GM21447 (cell line): ENCODE data around the gene WDR27.
"Not testable (repeated sequence)": the region's sequence is repeated elsewhere in the genome, so short reads cannot be mapped to it uniquely, and the experiment has no call there.

Experiments
- ATAC-seq: cut with Tn5 transposase; IDR thresholded peaks from one replicate; pipeline ENCODE4 v1.9.1; 2021; ENCODE audit not compliant: unreplicated experiment

The WDR27 gene

DNA sequence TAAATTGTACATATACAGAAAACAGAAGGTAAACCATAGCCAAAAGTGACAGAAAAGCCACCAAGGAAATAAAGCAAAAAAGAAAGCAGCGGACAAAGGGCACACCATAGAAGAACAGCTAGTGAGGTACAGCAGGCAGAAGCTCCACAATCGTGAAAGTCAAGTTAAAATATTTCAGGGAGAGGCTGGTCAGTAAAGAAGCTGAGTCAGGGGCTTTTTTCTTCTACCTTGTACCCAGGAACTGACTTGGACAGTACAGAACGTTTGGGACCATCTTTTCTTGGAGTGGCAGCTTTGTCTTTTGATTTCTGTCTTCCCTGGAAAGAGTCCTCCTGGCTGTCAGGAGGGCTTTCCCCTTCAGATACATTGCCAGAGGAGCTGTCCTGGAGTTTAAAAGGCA is 8.2 kb upstream of the WDR27 start:
- ATAC-seq = no peak

DNA sequence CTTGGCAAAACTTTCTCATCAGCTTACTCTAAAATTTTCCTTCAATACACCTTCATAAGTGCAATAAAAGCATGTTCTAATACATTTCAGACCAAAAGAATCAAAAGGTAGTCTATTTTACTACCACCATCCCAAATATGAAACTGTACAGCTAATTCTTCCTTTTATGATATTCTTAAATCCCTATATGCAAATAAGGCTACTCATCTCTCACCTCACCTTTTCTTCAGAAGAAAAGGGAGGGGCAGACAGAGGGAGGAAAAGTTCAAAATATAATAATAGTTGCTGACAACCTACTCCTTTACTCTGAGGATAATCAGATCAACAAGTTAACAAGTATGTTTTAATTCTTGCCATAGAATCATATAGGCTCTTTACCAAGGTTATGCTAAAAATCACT is 7.5 kb upstream of the WDR27 start:
- no peak for ATAC-seq

DNA sequence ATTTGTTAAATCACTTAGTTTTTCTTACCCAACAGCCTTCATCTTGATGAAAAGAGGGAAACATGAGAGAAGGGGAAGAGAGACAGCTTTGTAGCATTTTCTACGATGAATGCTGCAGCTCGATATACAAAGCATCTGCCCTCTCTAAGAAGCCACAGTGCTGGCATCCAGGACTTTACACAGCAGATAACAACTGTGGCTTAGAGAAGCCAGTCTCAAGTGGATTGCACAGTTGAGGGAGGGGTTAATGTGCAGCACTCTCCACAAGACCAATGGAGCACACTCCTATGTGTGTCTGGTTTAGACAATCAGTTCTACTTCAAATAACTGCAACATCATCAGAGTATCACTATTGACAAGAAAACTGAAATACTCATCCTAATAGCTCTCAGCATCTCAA is 5.9 kb upstream of the WDR27 start:
- ATAC-seq = no peak

DNA sequence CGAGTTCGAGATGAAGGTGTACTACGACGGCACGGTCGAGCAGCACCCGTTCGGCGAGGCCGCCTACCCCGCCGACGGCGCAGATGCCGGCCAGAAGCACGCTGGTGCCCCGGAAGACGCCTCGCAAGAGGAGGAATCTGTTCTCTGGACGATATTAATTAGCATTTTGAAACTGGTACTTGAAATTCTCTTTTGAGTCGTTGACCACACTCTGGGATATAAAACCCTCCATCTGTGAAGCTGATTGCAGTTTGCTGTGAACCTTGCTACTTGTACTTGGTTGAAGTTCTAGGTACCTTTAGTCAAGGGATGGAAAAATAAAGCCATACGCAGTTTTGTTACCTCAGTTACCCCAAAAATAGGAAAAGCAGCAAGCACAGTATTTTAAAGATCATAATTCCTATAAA is 1.0 kb upstream of the WDR27 start:
- peak; percentile 5 for ATAC-seq

DNA sequence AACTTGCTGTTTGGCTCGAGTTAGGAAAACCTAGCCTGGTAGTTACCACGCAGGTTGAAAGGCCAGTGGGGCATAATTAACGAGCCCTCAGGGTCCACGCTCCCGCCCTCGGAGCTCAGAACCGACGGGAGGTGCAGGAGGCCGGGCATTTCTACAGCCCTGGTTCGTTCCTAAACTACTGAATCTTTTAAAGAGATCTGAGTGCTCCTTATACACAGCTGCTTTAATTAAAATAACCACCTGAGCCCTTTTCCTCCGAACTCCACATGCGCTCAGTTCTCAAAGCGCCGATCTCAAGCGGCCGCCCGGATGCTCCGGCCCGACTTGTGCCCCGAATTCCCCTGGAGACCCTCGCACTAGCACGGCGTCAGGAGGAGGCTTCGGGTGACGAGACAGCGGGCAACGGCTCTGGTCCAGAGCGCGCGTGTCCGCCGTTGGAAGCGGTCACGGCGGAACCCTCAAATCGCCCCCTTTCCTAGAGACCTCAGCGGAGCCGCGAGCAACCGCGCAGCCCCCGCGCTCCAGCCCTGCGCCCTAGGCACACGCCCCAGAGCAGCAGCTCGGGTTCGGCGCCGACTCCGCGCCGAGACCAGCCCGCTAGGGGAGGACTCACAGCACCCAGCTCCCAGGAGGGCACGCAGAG is 397 bp downstream of the WDR27 start:
- peak; percentile 21 for ATAC-seq

DNA sequence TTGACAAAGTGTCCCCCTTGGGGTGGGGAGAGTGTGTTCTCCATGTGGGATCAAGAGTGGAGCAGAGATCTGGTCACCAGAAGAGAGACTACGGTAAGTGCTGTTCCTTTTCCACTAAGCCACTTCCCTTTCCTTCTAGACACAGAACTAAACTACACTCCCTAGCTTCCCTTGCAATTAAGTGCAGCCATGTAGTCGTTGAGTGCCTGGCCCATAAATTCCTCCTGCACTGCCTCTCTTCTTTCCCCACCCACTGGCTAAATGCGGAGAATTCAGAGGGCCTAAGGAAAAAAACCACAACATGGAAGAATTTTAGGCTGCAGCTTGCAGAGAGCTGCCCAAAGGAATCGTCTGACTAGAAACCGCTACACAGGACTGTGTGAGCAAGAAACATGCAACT is 1.5 kb downstream of the WDR27 start:
- no peak for ATAC-seq

DNA sequence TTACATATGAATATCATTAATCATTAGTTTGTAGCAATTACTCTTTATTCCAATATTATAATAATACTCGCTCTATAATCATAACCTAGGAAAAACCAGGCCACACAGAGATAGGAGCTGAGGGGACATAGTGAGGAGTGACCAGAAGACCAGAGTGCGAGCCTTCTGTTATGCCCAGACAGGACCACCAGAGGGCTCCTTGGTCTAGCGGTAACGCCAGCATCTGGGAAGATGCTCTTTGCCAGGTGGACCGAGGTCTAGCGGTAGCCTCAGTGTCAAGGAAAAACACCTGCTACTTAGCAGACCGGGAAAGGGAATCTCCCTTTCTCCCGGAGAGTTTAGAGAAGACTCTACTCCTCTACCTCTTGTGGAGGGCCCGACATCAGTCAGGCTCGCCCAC is 4.7 kb downstream of the WDR27 start:
- ATAC-seq = not testable (repeated sequence)

DNA sequence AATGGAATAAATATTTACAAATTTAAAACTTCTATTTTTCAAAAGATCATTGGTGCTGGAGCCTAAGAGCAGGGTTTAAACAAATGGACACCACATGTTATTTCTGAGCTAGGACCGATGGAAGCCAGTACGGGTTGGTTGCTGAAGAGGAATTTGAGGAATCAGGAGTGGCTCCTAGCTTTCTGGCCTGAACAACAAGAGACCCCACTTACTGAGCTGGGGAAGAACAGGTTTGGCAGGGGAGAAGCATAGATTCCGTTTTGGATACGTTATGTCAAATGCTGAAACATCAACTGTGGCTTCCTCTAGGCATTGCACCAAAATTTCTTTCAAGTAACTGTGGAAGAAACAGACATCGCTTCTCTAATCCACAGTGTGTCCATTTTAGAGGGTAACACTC is 6.7 kb downstream of the WDR27 start:
- no peak for ATAC-seq

DNA sequence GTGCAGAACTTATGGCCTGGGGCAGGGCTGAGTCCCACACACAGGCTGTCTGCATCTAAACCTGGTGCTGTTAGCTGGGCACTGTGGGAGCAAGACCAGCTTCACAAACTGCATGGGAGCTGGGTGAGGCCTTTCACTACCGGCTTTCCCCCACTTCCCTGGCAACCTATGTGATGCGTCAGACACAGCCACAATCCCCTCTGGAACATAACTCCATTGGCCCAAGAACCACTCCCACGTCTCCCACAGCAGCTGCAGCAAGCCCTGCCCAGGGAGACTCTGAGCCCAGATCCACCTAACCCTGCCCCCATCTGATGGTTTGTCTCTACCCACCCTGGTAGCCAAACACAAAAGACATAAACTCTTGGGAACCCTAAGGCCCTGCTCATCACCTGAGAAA is 9.3 kb downstream of the WDR27 start:
- ATAC-seq = no peak

DNA sequence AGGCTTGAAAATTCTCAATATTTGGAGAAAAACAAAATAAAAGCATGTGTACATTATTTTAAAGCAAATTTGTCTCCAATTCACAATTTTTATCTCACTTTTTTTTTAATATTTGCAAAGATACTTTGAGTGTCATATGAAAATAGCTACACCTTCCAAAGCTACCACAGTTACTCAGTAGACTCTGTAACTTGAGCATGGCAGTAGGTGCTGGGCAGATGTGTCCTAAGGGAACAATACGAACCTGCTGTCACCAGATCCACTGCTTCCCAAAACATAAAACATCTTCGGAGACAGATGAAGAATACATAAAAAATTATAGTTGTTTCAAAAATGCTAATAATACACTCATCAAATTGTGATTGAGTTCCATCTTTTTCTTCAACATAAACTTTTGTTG is 10.6 kb downstream of the WDR27 start:
- no peak for ATAC-seq

DNA sequence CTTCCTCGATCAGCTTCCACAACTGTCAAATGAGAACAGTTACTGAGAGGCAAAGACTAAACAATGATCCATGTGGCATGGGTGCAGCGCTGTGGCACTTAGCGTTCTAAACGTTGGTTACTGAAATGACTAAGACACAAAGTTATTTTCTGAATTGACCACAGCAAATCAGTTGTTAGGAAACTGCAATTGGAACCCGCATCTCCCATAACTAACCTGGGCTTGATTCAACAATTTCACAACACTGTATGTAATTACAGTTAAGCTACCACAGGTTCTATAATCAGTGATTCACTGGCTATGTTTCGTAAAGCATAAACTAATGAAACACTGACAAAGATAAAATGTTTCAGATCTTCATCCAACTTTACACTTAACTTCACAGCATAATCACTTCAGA is 12.5 kb downstream of the WDR27 start:
- no peak for ATAC-seq

DNA sequence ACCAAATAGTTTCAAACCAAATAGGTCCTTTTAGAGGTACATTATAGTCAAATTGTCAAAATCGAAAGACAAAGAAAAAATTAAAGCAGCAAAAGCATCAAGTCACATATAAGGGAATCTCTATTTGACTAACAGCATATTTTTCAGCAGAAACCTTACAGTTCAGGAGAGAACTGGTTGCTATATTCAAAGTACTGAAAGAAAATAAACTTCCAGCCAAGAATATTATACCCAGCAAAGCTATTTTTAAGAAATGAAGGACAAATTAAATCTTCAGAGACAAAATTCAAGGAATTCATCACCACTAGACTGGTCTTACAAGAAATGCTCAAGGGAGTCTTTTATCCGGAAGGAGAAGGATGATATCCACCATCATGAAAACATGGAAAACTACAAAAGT is 16.0 kb downstream of the WDR27 start:
- ATAC-seq = no peak

DNA sequence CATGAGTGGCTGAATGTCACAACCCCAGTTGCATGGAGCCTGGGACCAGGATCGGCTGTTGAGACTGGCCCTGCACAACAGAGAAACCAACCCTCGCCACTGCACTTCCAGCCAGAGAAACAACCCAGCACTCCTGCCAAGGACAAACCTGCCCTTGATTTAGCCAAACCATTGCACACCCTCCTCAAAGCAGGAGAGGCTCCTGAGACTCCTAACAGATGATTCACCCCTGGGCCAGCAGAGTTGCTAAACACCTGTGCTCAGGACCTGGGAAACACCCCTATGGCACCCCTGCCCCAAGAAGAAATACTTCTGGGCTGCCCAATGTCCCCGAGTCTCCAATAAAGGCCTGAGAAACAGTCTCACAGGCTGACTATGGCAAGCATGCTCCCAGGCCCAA is 17.8 kb downstream of the WDR27 start:
- ATAC-seq = no peak

DNA sequence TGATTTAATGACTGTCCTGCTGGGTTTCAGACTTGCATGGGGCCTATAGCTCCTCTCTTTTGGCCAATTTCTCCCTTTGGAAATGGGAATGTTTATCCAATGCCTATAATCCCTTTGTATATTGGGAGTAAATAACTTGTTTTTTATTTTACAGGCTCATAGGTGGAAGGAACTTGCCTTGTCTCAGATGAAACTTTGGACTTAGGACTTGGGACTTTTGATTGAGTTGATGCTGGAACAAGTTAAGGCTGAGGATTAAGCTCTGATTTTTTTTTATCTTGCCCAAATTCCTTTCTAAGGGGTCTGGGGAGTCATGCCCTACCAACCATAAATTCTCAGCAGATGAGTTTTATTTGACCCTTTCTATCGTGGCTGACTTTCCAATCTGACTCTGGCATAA is 23.5 kb downstream of the WDR27 start:
- ATAC-seq = no peak

DNA sequence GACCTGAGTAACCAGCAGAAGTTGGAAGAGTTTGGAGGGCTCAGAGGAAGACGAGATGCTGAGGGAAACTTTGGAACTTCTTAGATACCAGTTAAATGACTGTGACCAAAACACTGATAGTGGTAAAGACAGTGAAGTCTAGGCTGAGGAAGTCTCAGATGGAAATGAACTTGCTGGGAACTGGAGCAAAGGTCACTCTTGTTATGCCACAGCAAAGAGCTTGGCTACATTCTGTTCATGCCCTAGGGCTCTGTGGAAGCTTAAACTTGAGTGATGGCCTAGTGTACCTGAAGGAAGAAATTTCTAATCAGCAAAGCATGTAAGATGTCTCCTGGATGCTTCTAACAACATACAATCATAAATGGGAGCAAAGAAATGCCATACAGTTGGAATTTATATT is 24.7 kb downstream of the WDR27 start:
- ATAC-seq = no peak

DNA sequence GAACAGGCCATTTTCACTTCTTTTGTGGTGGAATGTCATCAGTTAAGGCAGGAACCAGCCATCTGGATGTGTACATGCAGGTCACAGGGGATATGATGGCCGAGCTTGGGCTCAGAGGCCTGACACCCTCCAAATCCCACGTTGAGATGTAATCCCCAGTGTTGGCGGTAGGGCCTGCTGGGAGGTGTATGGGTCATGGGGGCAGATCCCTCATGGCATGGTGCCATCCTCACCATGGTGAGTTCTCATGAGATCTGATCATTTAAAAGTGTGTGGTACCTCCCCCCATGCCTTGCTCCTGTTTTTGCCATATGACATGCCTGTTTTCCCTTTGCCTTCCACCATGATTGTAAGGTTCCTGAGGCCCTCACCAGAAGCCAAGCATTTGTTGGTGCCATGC is 26.8 kb downstream of the WDR27 start:
- no peak for ATAC-seq

DNA sequence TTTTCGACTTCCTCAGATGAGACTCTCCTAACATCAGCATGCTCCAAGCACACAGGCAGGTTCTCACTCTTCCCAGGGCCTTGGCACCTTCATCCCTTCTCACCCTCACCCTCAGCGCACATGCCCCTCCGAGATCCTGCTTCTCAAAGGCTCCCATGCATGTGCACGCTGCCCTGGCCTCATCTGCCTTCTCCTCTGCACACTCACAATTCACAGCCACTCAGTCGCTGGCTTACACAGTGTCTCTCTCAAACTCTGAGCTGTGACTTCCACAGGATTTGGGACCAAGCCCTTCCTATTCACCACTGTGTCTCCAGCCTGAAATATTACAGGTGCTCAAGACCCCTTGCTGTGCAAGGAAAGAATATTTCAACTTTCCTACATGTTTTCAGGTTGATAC is 30.3 kb downstream of the WDR27 start:
- no peak for ATAC-seq

DNA sequence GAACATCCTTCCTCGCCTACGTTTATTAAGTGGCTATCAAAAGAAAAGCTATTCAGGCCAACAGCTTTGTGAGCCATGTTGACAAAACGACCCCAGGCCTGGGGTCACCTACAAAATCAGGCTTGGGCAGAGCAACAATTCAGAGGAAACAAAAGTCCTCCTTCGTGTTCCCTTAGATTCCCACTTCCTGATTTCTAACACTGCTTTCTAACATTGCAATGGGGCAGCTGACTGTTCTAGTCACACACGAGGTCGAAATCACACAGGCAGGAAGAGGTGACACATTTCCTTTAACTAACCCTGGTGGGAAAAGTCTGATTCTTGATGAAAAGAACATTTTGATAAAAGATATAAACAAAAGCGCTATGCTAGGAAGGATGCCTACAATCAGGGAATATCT is 31.9 kb downstream of the WDR27 start:
- no peak for ATAC-seq

DNA sequence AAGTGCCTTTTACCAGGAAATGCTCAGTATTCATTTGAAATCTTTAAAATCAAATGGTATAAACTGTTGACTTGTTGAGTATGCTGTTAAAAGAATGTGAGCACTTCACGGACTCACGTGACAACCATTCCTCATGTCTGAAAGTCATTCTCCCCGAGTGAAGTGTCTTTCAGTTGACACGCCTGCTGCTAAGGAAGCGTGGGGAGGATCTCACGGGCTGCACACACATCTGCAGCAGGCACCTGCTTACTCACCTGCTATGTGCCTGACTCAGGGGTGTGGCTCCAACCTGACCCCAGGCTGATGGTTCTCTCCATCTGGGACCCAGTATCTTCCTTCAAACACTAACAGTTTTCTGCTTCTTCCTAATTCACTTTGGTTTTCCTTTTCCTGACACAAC is 32.7 kb downstream of the WDR27 start:
- no peak for ATAC-seq

DNA sequence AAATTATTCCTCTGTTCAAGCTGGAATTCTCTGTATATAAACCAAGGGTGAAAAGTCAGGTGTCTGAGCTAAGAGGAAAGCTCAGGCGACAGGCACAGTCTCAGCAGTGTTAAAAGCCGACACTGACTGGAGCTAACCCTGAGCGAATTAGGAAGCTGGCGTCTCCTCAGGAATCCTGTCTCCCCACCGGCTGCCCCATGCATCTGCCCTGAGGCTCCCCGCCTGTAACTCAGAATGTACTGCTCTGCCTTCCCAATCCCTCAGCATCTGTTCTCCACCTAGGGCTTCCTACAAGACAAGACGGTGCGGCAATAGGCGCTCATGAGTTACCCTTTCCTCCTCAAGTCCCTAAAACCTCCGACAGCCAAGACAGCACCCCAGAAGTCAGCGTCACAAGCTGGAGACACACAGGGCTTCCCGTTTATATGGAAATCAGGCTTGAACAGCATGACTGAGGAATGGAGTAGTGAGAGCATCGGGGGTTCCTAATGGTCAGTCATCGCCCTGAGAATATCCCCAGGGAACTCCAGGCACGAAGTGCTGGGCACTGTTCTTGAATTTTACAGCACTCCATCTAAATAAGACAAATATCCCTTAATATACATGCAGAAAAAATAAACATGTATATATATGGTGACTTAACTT is 33.5 kb downstream of the WDR27 start:
- ATAC-seq = no peak

DNA sequence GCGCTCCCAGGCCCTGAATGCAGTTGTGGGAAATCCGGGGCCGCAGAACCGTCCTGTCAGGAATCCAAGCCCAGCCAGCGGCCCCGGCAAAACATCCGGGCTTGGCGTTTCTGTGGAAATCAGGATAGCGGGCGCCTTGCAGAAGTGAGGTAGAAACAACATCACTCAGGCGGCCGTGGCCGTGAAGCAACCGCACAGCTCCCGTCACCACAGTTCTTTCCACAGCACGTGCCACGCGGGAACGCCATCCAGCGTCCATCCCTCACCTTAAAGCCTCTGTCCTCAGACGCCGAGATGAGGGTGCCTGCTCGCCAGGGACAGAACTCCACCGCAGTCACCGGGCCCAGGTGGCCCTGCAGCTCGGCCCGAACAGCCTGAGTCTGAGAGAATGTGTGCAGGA is 34.1 kb downstream of the WDR27 start:
- no peak for ATAC-seq

DNA sequence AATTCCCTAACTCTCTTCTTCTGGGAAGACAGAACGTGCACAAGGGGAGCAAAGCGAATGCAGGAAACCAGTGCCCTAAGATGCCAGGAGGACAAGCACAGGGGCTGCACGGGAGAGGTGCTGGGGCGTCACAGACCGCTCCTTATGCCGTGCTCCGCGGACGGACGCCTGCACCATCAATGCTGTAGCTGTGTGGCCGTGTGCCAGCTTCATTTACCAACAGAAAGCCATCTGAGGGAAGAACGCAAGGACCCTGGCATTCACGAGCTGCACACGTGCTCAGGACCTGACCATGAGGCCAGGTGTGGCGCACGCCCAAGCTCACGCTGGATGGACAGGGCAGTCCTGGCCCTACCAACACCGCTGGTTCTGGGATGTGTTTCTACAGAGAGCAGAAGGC is 35.4 kb downstream of the WDR27 start:
- ATAC-seq = no peak

DNA sequence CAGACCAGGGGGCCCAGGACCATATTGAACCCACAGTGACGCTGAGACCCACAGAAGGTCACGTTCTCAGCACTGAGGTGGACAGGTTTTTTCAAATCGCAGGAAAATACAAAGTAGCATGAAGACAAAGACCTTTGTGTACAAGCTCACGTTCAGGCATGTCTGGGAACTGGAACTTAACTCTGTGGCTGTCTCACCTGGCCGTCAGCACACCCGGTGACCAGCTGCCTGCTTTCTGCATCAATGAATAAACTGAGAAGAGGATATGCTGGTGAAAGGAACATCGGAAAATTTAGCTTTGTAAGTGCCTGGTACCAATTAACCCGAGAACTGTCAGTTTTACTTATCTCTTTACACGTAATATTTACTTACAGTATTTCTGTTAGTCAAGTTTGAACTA is 36.5 kb downstream of the WDR27 start:
- no peak for ATAC-seq
